T-helper 1 cell treated with Interleukin-12 subunit alpha and Interleukin-12 subunit beta and Interleukin-4 antibody, amounts not matched to agents 30 μg/mL and 1 μg/mL, for 36 hours (primary cell): Measurements from ENCODE around the gene ANO2.
"Not testable (repeated sequence)": the region's sequence is repeated elsewhere in the genome, so short reads cannot be mapped to it uniquely, and the experiment has no call there.

ENCODE experiments used
- H3K27ac Mint-ChIP-seq: one replicate; pipeline ENCODE4 v1.8.0; 2021; ENCODE audit warnings: mild to moderate bottlenecking, mixed read lengths
- H3K27me3 Mint-ChIP-seq: one replicate; pipeline ENCODE4 v1.8.0; 2021; ENCODE audit warnings: low read depth, mixed read lengths
- H3K36me3 Mint-ChIP-seq: one replicate; pipeline ENCODE4 v1.8.0; 2021; ENCODE audit warnings: low read depth, mixed read lengths
- H3K4me1 Mint-ChIP-seq: one replicate; pipeline ENCODE4 v1.8.0; 2021; ENCODE audit warnings: low read depth, mixed read lengths
- H3K4me3 Mint-ChIP-seq: one replicate; pipeline ENCODE4 v1.8.0; 2021; ENCODE audit warnings: mild to moderate bottlenecking, moderate library complexity, mixed read lengths
- H3K9me3 Mint-ChIP-seq: one replicate; pipeline ENCODE4 v1.8.0; 2021; ENCODE audit warnings: mixed read lengths

Gene ANO2

DNA sequence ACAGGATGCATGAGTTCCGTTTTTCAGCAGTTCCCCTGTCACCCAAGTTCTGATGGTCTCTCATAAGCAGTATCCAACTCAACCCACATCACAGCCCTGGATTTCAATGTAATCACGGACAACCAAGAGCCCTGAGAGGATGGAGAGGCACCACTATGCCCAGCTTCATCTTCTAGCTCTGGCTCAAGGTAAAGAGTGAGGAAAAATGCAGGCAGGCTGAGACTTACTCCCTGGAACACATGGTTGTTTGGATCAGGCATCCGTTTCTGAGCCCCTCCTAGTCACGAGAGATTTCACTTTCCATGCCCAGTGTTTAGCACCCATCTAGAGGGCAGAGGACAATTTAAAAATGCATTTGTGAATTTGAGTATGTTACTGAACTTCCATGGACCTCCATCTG lies 45.0 kb downstream of the ANO2 start:
- Mint-ChIP-seq H3K4me1 (no peaks in the 10 kb centered on the region), H3K4me3 (no peak overlapping the region), H3K36me3 (no peaks in the 10 kb centered on the region), H3K27ac (no peak overlapping the region), H3K27me3 (peaks cover 10% of the 10 kb centered on the region), H3K9me3 (no peaks in the 10 kb centered on the region)

DNA sequence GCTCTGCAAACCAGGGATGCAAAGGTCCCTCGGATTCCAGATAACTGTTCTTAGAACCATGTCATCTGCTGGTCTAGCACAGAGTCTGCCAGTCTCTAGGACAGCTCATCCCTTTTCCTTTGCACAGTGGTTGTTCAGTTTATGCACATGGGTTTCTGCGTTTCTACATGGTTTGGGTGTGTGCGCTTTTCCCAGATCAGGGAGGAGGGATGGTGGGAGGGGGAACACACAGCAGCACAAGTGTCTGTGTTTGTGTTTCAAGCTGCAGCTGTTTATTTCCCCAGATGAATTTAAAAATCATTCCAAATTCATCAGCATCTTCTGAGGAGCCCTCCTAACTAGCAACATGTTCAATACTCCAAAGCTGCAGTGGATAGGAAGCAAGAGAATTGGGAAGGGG lies 45.4 kb downstream of the ANO2 start:
- Mint-ChIP-seq H3K27ac (no peak overlapping the region), H3K4me1 (no peaks in the 10 kb centered on the region), H3K9me3 (no peaks in the 10 kb centered on the region), H3K4me3 (no peak overlapping the region), H3K27me3 (peaks cover 10% of the 10 kb centered on the region), H3K36me3 (no peaks in the 10 kb centered on the region)

DNA sequence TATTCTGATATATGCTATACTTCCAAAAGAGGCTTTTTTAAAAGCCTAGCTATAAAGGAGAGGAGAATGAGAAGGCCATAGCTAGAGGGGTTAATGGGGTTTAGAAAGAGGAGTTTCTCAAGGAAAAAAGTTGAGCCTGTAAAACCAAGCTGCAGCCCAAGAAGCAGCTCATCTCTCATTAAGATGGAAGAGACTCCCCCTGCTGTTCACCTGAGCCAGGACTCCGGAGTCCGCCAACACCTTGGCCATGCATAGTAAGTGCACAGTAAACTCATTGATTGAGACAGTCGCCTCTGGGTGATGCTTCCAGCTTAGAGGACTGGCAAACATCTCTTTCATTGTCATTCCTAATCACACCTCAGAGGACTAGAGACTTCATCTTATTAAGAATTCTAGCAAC lies 46.2 kb downstream of the ANO2 start:
- no peaks in the 10 kb centered on the region for H3K9me3 Mint-ChIP-seq
- no peaks in the 10 kb centered on the region for H3K36me3 Mint-ChIP-seq
- H3K4me1 Mint-ChIP-seq: no peaks in the 10 kb centered on the region
- H3K4me3 Mint-ChIP-seq: no peak overlapping the region
- H3K27me3 Mint-ChIP-seq: peaks cover 10% of the 10 kb centered on the region
- H3K27ac Mint-ChIP-seq: no peak overlapping the region

DNA sequence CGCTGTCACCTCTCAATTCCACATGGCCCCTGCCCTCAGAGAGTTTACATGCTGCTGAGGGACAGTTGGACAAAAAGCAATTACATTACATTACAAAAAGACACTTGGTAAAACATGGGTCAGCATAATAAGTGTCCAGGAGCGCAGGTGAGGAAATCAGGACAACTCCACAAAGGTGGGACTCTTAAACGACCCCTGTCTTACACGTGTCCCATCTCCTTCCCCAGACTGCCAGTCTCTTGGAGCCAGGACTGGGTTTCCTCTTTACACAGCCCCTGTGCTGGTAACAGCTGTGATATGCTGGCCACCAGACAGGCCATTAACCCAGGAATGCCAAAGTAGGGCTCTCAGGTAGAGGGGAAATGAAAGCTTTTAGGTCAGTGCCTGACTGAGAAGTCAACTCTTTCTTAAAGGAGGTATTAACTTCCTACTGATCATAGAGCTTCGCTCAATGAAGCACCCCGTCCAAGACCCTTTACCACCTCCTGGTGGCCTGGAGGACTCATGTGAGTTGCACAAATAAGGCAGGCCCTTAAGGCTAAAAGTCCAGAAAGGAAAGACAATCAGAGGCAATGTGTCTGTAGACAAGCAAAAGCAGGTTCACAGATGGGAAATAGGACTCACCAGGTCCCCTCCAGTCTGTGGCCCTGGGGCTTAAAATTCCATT lies 55.5 kb downstream of the ANO2 start:
- Mint-ChIP-seq H3K27me3 (peaks cover 20% of the 10 kb centered on the region), H3K4me3 (no peak overlapping the region), H3K27ac (no peak overlapping the region), H3K9me3 (no peaks in the 10 kb centered on the region), H3K4me1 (peaks cover 7% of the 10 kb centered on the region), H3K36me3 (no peaks in the 10 kb centered on the region)

DNA sequence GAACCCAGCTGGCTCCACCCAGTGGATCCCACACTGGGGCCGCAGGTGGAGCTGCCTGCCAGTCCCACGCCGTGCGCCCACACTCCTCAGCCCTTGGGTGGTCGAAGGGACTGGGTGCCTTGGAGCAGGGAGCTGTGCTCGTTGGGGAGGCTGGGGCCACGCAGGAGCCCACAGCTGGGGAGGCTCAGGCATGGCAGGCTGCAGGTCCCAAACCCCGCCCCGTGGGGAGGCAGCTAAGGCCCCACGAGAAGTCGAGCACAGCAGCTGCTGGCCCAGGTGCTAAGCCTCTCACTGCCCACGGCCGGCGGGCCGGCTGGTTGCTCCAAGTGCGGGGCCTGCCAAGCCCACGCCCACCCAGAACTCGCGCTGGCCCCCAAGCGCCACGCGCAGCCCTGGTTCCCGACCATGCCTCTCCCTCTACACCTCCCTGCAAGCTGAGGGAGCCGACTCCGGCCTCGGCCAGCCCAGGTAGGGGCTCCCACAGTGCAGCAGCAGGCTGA lies 56.2 kb downstream of the ANO2 start:
- Mint-ChIP-seq H3K4me1 (peaks cover 7% of the 10 kb centered on the region), H3K36me3 (no peaks in the 10 kb centered on the region), H3K4me3 (no peak overlapping the region), H3K9me3 (no peaks in the 10 kb centered on the region), H3K27me3 (peaks cover 20% of the 10 kb centered on the region), H3K27ac (no peak overlapping the region)

DNA sequence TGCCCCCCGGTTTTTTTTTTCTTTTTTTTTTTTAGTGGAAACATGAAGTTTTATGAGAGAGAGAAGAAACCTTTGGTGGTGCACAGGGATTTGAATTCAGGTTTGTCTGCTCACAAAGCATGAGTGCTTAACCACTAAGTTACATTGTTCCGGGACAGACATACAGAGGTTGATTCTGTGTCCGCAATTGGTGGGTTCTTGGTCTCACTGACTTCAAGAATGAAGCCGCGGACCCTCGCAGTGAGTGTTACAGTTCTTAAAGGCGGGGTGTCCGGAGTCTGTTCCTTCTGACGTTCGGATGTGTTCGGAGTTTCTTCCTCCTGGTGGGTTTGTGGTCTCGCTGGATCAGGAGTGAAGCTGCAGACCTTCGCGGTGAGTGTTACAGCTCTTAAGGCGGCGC lies 57.2 kb downstream of the ANO2 start:
- not testable (repeated sequence) for H3K9me3 Mint-ChIP-seq, H3K36me3 Mint-ChIP-seq, H3K27ac Mint-ChIP-seq, H3K4me1 Mint-ChIP-seq
- H3K27me3 Mint-ChIP-seq: peaks cover 23% of the 10 kb centered on the region
- peak overlapping the region; percentile 51 for H3K4me3 Mint-ChIP-seq

DNA sequence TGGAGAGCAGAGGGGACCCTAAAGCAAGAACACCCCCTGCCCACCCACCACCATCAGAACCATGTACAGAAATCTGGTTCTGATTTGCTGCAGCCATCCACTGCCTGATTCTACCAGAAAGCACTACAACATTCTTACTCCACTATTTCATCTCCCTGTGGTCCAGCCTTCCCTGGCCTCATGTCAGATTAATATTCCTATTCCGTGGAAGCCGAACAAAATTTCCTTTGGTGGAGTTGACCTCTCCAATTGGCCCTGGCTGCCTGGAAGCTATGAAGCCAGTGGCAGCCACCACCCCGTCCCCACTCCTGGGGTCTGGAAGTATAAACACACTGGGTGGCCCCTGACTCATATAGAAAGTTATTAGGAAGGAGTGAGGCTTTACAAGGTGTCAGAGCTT lies 60.2 kb downstream of the ANO2 start:
- Mint-ChIP-seq H3K27ac (no peak overlapping the region), H3K36me3 (no peaks in the 10 kb centered on the region), H3K4me3 (no peak overlapping the region), H3K9me3 (no peaks in the 10 kb centered on the region), H3K27me3 (peaks cover 28% of the 10 kb centered on the region), H3K4me1 (peaks cover 7% of the 10 kb centered on the region)

DNA sequence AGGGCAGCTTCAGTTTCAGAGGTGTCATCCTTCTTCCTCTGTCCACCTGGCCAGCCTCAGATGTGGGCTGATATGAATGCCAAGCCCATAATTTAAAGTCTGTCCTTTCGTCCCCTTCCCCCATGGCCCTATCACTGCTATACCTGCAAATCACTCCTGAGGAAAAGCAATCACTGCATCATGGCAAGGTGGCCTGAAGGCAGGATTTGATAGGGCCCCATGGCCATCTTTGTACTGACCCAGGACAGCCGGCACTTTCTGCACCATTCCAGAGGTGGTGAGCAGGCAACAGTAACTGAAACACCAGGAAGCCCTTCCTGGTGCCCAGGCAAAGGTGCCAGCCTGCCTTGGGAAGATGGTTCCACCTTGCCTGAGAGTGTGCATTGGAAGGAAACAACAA lies 60.8 kb downstream of the ANO2 start:
- Mint-ChIP-seq H3K4me1 (peaks cover 7% of the 10 kb centered on the region), H3K9me3 (no peaks in the 10 kb centered on the region), H3K36me3 (no peaks in the 10 kb centered on the region), H3K4me3 (no peak overlapping the region), H3K27me3 (peaks cover 25% of the 10 kb centered on the region), H3K27ac (no peak overlapping the region)

DNA sequence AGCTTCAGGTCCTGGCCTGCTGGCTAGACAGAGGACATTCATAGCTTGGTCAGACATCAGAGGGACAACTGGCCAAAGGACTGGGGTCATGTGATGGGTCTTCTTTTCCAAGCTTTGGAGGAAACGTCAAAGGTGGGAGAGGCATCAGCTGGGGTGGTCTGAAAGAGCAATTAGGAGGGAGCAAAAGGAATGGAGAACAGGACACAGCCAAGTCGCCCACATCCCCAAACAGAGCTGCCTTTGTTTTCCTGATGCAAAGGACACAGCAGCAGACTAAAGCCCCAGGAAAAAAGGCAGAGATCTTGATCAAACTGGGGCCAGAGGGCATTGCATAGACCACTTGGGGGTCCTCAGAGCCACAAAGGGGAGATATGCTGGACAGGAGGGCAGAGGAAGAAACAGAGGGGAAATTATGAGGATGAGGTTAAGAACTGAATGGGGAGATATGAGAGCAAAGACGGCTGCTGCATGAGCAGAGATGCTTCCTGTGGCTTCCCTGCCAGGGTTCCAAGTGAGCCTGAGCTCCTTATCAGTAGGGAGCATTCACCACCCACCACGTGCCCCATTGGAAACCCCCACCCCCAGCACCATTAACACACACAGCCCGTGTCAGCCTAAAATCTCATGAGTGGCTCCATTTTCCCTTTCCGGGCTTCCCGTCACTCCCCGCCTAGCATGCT lies 62.4 kb downstream of the ANO2 start:
- H3K4me3 Mint-ChIP-seq: no peak overlapping the region
- H3K4me1 Mint-ChIP-seq: no peaks in the 10 kb centered on the region
- H3K9me3 Mint-ChIP-seq: no peaks in the 10 kb centered on the region
- H3K27ac Mint-ChIP-seq: no peak overlapping the region
- no peaks in the 10 kb centered on the region for H3K36me3 Mint-ChIP-seq
- H3K27me3 Mint-ChIP-seq: peaks cover 19% of the 10 kb centered on the region

DNA sequence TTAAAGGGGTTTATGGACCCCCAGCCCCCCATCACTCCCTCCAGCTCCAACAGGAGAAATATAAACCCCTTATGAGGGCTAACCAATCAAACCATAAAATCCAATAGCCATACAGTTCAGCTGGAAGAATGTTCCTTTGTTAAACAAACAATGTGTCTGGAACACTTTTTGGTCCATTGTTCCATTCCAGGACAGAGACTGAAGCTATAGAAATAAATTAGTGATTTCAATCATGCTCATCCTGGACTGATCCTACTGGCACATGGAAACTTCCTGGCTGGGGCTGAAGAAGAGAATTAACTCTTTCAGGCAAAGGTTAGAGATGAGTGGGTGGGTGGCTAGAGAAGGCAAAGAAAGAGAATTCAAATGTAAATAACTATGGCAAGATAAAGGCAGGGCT lies 63.4 kb downstream of the ANO2 start:
- H3K4me3 Mint-ChIP-seq: no peak overlapping the region
- peaks cover 15% of the 10 kb centered on the region for H3K27me3 Mint-ChIP-seq
- H3K4me1 Mint-ChIP-seq: no peaks in the 10 kb centered on the region
- H3K27ac Mint-ChIP-seq: no peak overlapping the region
- H3K9me3 Mint-ChIP-seq: no peaks in the 10 kb centered on the region
- H3K36me3 Mint-ChIP-seq: no peaks in the 10 kb centered on the region

DNA sequence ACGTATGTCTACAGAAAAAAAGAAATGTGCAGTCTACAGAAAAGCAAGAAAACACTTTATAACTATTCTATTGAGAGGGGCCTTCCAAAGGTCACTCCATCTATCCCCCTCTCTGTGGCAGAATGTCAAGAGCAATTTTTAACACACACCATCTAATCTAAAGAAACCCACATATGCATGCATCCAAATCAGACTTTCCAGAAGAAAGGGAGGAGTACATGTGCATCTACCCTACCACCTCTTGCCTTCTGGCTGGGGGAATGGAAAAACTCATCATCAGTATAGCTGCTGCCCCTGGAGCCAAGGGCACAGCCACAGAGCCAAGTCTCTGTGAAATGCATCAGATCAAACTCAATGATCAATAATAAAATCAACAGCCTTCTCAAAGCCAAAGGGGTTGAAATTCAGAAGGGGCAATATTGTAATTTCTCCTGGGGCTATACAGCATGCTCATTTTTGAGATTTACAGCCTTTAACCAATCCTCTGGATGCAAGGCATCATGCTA lies 63.9 kb downstream of the ANO2 start:
- Mint-ChIP-seq H3K9me3 (no peaks in the 10 kb centered on the region), H3K36me3 (no peaks in the 10 kb centered on the region), H3K4me3 (no peak overlapping the region), H3K4me1 (no peaks in the 10 kb centered on the region), H3K27ac (no peak overlapping the region), H3K27me3 (peaks cover 11% of the 10 kb centered on the region)

DNA sequence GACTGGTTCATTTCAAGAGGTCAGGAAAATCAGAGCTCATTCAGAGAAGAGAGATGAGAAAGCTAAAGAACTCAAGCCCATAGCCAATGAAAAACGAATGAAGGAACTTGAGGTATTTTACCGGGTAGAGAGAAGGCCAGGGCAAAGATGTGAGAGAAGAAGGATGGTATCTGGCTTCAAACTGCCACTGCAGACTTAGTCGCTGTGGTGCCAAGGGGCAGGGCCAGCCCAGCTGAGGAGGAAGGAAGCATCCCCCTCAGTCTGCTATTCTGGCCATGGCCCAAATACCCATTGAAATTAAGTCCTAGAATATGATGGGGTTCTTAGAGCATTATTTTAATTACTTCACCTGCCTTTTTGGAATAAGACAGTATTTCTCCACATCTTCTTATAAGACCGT lies 69.2 kb downstream of the ANO2 start:
- no peaks in the 10 kb centered on the region for H3K27me3 Mint-ChIP-seq
- H3K27ac Mint-ChIP-seq: no peak overlapping the region
- no peak overlapping the region for H3K4me3 Mint-ChIP-seq
- no peaks in the 10 kb centered on the region for H3K9me3 Mint-ChIP-seq
- H3K4me1 Mint-ChIP-seq: no peaks in the 10 kb centered on the region
- H3K36me3 Mint-ChIP-seq: no peaks in the 10 kb centered on the region

DNA sequence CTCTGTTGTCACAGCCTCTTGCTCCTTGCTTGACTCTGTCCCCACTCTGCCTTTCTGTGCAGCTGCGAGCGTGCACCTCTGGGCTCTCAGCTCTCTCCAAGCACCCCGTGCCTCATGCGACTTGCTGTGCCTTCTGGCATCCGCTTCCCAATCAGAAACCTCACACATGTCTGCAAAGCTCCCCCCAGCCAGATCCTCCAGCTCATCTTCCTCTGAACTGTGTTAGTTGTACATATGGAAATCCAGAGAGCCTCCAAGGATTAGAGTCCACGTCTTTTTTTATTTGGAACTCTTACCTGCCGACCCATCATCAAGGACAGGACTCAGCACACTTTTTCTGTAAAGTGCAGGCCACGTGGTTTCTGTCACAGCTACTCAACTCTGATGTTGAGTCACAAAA lies 70.5 kb downstream of the ANO2 start:
- H3K27me3 Mint-ChIP-seq: no peaks in the 10 kb centered on the region
- H3K4me1 Mint-ChIP-seq: no peaks in the 10 kb centered on the region
- no peak overlapping the region for H3K27ac Mint-ChIP-seq
- H3K4me3 Mint-ChIP-seq: no peak overlapping the region
- no peaks in the 10 kb centered on the region for H3K9me3 Mint-ChIP-seq
- no peaks in the 10 kb centered on the region for H3K36me3 Mint-ChIP-seq

DNA sequence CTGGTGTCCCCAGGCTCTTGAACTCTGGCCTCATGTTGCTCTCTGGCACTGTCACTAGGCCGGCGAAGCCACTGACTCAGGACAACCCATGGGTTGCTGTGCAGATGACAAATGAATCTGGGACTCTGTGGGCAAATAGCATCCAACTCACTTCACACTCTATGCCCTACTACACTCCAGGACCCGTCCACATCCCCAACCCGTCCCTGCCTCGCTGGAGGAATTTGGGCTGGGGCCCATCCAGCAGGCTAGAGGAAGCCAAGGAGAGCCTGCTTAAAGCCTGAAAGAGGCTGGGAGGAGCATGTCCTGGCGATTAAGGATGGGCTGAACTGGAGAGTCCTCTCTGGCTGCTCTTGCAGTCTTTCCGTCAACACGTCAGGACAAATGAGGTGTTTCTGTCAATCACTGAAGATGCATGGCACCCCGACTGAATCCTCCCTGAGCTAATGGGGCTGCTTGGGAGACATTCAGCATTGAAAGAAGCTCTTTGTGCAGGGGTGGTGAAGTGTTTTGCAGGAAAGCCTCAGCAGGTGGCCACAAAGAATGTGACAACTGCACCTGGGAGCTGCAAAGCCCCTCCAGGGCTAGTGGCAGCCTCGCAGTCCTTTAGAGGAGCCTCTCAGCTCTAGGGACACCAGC lies 71.7 kb downstream of the ANO2 start:
- Mint-ChIP-seq H3K27me3 (no peaks in the 10 kb centered on the region), H3K4me1 (no peaks in the 10 kb centered on the region), H3K9me3 (no peaks in the 10 kb centered on the region), H3K27ac (no peak overlapping the region), H3K4me3 (no peak overlapping the region), H3K36me3 (no peaks in the 10 kb centered on the region)

DNA sequence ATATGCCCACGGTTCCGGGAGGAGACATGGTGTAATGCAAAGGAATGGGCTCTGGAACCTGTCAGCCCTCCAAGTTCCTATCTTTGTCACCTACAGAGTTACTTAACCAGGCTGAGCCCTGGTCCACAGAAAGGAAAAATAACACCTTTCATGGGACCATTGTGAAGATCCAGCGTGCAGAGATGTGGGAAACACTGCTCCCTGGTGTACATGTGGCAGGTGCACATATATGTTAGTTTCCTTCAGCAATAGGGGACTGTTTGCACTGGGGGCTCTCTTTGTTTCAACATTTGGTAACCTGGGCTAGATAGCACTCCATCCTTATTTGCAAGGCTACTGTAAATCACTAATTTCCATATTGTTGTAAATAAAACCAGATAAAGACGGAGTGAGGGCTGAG lies 72.3 kb downstream of the ANO2 start:
- Mint-ChIP-seq H3K27ac (no peak overlapping the region), H3K36me3 (no peaks in the 10 kb centered on the region), H3K4me3 (no peak overlapping the region), H3K9me3 (no peaks in the 10 kb centered on the region), H3K4me1 (no peaks in the 10 kb centered on the region), H3K27me3 (no peaks in the 10 kb centered on the region)
